Right renal pelvis (tissue), 4 donors: Measurements from ENCODE around the gene OAS1. TPM values are rescaled to one million over a fixed set of nuclear protein-coding genes. Genes with fewer than 3 reads are reported as not detected.

Experiments used
- DNase-seq, 4 donors: peaks; one replicate each; pipeline ENCODE4 v3.0.0-alpha.2; 2013; ENCODE audit warnings: low read depth in 4 of 4, low spot score in 3 of 4, missing footprints in 1 of 4
- polyA plus RNA-seq, 4 donors: library from polyadenylated mRNA; unstranded; fragments of 120-200 nt; gene quantifications; one replicate each; pipeline ENCODE4 v1.2.1, GENCODE V29; 2013; ENCODE audit not compliant: insufficient read length in 4 of 4

The OAS1 gene
- polyA plus RNA-seq, 4 donors: 9.7 to 16.9 (median 13.0) TPM

GRCh38 chr12:112963227-112963861 is 56.6 kb downstream of the OAS1 start:
- no peak for DNase-seq

DNA sequence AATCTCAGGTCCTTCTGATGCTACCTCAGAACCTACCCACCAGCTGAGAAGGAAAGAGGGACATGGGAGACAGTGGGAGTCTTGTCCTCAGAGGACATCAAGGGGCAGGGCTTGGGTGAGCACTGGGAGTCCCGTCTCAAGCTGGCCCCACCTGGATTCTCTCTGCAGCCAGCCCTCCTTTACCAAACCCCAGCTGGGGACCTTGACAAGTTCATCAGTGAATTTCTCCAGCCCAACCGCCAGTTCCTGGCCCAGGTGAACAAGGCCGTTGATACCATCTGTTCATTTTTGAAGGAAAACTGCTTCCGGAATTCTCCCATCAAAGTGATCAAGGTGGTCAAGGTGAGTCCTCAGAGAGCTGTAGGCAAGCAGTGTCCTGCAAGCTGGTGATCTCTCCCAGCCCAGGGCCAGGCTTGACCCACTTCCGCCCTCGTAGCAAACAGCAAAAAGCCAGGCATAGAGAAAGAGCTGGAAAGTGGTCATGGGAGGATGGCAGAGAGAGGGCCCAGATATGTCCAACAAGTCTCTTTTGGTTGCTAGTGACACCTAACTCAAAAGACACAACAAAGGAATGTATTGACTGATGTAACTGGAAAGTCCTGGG is 57.4 kb downstream of the OAS1 start:
- DNase-seq: no peak

DNA sequence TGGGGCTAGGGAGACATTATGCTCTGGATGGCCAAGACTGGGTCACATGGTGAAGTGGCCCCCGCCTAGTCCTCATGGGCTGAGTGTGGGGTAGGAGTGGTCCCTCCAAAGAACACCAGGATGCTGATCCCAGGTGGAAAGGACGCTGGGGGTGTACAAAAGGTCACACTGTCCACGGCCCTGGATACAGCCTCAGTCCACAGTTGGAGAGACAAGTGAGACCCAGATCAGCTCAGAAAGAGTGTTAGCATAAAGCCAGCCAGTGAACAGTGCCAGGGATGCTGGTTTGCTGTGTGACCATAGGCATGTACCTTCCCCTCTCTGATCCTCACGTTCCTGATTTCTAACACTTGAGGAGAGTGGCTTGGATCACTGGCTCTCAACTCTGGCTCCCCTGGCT is 58.2 kb downstream of the OAS1 start:
- no peak for DNase-seq

DNA sequence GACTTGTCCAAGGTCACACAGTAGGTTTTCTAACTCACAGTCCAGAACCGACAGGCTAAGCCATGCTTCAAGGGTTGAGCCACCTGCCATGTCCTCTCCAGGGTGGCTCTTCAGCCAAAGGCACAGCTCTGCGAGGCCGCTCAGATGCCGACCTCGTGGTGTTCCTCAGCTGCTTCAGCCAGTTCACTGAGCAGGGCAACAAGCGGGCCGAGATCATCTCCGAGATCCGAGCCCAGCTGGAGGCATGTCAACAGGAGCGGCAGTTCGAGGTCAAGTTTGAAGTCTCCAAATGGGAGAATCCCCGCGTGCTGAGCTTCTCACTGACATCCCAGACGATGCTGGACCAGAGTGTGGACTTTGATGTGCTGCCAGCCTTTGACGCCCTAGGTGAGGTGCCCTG is 58.9 kb downstream of the OAS1 start:
- DNase-seq: no peak

DNA sequence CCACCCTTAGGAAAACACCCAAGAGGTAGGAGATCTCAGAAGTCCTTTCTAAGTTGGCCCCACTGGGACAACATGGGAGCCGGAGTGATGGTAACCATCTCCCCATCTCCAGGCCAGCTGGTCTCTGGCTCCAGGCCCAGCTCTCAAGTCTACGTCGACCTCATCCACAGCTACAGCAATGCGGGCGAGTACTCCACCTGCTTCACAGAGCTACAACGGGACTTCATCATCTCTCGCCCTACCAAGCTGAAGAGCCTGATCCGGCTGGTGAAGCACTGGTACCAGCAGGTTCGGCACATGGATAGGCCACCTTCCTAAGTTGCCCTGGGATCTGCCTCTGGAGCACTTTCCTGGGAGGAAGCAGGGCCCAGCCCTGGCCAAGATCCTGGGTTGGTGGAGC is 60.5 kb downstream of the OAS1 start:
- DNase-seq: no peak

- DNase-seq: no peak
Measured at GRCh38 chr12:112967858-112968257, 61.1 kb downstream of the OAS1 start.

Other genes starting within 250 kb of the OAS1 start
- gene RPH3A, start 115.2 kb upstream of the OAS1 start, polyA plus RNA-seq: under 1 TPM; 0.06 to 0.26 (median 0.16) TPM
- 10 to 100 TPM in 2 of 4 donors, 1 to 10 TPM in 2; 8.3 to 11.0 (median 10.3) TPM for gene OAS3, start 31.5 kb downstream of the OAS1 start, polyA plus RNA-seq
- gene OAS2, start 71.6 kb downstream of the OAS1 start, polyA plus RNA-seq: 10 to 100 TPM in 2 of 4 donors, 1 to 10 TPM in 2; 4.9 to 11.4 (median 10.1) TPM
- 10 to 100 TPM; 11.1 to 15.1 (median 13.0) TPM for gene DTX1, start 149.8 kb downstream of the OAS1 start, polyA plus RNA-seq
- 10 to 100 TPM in 2 of 4 donors, 1 to 10 TPM in 2; 7.7 to 11.6 (median 10.3) TPM for gene RASAL1, start 228.8 kb downstream of the OAS1 start, polyA plus RNA-seq
- gene CFAP73, start 242.8 kb downstream of the OAS1 start, polyA plus RNA-seq: 1 to 10 TPM in 3 of 4 donors, under 1 TPM in 1; 0.91 to 1.5 (median 1.1) TPM